ENCODE measurements around the gene ABCC12. TPM values are rescaled to one million over a fixed set of nuclear protein-coding genes. Genes with fewer than 3 reads are reported as not detected.

The ABCC12 gene
- total and polyA plus RNA-seq, 2 donors (not counting 1 experiment from before 2014, with no cell fraction given): not detected

- Histone ChIP-seq H3K4me3 (ENCODE audit: control extremely low read depth in 1 of 5, extremely low read depth in 1 of 5, insufficient read depth in 1 of 5, low read depth in 2 of 5, low read length in 4 of 5) (no peak overlapping the region), H2AFZ (ENCODE audit: insufficient read depth, low read depth, low read length, poor library complexity, severe bottlenecking) (no peak overlapping the region), H3K79me2 (ENCODE audit: control insufficient read depth, insufficient read depth, low read length) (no peaks in the 10 kb centered on the region), H3K9ac (ENCODE audit: low read length) (no peak overlapping the region), H3K27ac (ENCODE audit: low read length in 2 of 2) (no peak overlapping the region), H3K9me3 (ENCODE audit: control extremely low read depth in 1 of 3, control insufficient read depth in 2 of 3, insufficient read depth in 1 of 3, low read length in 2 of 3) (no peaks in the 10 kb centered on the region), H3K4me2 (replicated peaks; ENCODE audit: low read depth, low read length, poor library complexity, severe bottlenecking) (no peak overlapping the region), H3K27me3 (replicated peaks in 1 of 4; ENCODE audit: control extremely low read depth in 1 of 4, control insufficient read depth in 3 of 4, insufficient read depth in 4 of 4, low read length in 3 of 4) (no peaks in the 10 kb centered on the region), H3K36me3 (replicated peaks in 1 of 2; ENCODE audit: control extremely low read depth in 1 of 2, control insufficient read depth in 1 of 2, extremely low read depth in 1 of 2, insufficient read depth in 2 of 2, low read length in 1 of 2) (no peaks in the 10 kb centered on the region), H4K20me1 (ENCODE audit: control insufficient read depth, insufficient read depth, low read length, poor library complexity, severe bottlenecking) (no peaks in the 10 kb centered on the region), H3K4me1 (ENCODE audit: control insufficient read depth in 2 of 2, insufficient read depth in 2 of 2, low read length in 2 of 2) (no peaks in the 10 kb centered on the region)
- ATAC-seq (ENCODE audit: low read depth) (no peak), DNase-seq (no peak)
- Mint-ChIP-seq H3K4me3 (no peak overlapping the region), H3K9me3 (ENCODE audit: insufficient read depth) (no peaks in the 10 kb centered on the region), H3K27ac (no peak overlapping the region), H3K4me1 (no peaks in the 10 kb centered on the region), H3K27me3 (peaks cover 14% of the 10 kb centered on the region)
- ChIA-PET CTCF (no interaction called here), POLR2A (no interaction called here)
- intact Hi-C loops (cut with micrococcal nuclease): no loop called here
- TF ChIP-seq EZH2 (IDR thresholded peaks at IDR 0.05; ENCODE audit: borderline replicate concordance, insufficient read depth, low read depth, low read length, poor library complexity, severe bottlenecking): no peak
- no peak for TF ChIP-seq CTCF (IDR thresholded peaks at IDR 0.05)
- no CpG with 5 or more reads among the region's 3 CpGs for WGBS (ENCODE audit: insufficient coverage)
Observed at GRCh38 chr16:48139517-48139916, 16.3 kb downstream of the ABCC12 start.

- Histone ChIP-seq H3K9me3 (ENCODE audit: control extremely low read depth in 1 of 3, control insufficient read depth in 2 of 3, insufficient read depth in 1 of 3, low read length in 2 of 3) (no peaks in the 10 kb centered on the region), H3K4me3 (ENCODE audit: control extremely low read depth in 1 of 5, extremely low read depth in 1 of 5, insufficient read depth in 1 of 5, low read depth in 2 of 5, low read length in 4 of 5) (no peak overlapping the region), H3K4me1 (ENCODE audit: control insufficient read depth in 2 of 2, insufficient read depth in 2 of 2, low read length in 2 of 2) (no peaks in the 10 kb centered on the region), H3K4me2 (replicated peaks; ENCODE audit: low read depth, low read length, poor library complexity, severe bottlenecking) (no peak overlapping the region), H3K9ac (ENCODE audit: low read length) (no peak overlapping the region), H2AFZ (ENCODE audit: insufficient read depth, low read depth, low read length, poor library complexity, severe bottlenecking) (no peak overlapping the region), H3K27ac (ENCODE audit: low read length in 2 of 2) (no peak overlapping the region), H3K79me2 (ENCODE audit: control insufficient read depth, insufficient read depth, low read length) (no peaks in the 10 kb centered on the region), H3K36me3 (replicated peaks in 1 of 2; ENCODE audit: control extremely low read depth in 1 of 2, control insufficient read depth in 1 of 2, extremely low read depth in 1 of 2, insufficient read depth in 2 of 2, low read length in 1 of 2) (no peaks in the 10 kb centered on the region), H4K20me1 (ENCODE audit: control insufficient read depth, insufficient read depth, low read length, poor library complexity, severe bottlenecking) (no peaks in the 10 kb centered on the region), H3K27me3 (replicated peaks in 1 of 4; ENCODE audit: control extremely low read depth in 1 of 4, control insufficient read depth in 3 of 4, insufficient read depth in 4 of 4, low read length in 3 of 4) (no peaks in the 10 kb centered on the region)
- no peaks in the 10 kb centered on the region for H3K9me3 Mint-ChIP-seq (ENCODE audit: insufficient read depth)
- H3K4me1 Mint-ChIP-seq: no peaks in the 10 kb centered on the region
- ChIA-PET POLR2A (no interaction called here), CTCF (no interaction called here)
- ATAC-seq (ENCODE audit: low read depth) (no peak), DNase-seq (no peak)
- intact Hi-C loops (cut with micrococcal nuclease): no loop called here
- peaks cover 14% of the 10 kb centered on the region for H3K27me3 Mint-ChIP-seq
- no peak overlapping the region for H3K4me3 Mint-ChIP-seq
- 83% methylated on average over 1 of the region's 2 CpGs for WGBS (ENCODE audit: insufficient coverage)
- TF ChIP-seq CTCF (IDR thresholded peaks at IDR 0.05): no peak
- no peak for TF ChIP-seq EZH2 (IDR thresholded peaks at IDR 0.05; ENCODE audit: borderline replicate concordance, insufficient read depth, low read depth, low read length, poor library complexity, severe bottlenecking)
- H3K27ac Mint-ChIP-seq: no peak overlapping the region
Observed at GRCh38 chr16:48138543-48138942, 17.2 kb downstream of the ABCC12 start.
